ENCODE results near the gene KDM1B. TPM values are rescaled to one million over a fixed set of nuclear protein-coding genes. Genes with fewer than 3 reads are reported as not detected.
A peak's percentile ranks its signal among the peaks of the same experiment; 100 is the strongest.

The KDM1B gene, protein sequence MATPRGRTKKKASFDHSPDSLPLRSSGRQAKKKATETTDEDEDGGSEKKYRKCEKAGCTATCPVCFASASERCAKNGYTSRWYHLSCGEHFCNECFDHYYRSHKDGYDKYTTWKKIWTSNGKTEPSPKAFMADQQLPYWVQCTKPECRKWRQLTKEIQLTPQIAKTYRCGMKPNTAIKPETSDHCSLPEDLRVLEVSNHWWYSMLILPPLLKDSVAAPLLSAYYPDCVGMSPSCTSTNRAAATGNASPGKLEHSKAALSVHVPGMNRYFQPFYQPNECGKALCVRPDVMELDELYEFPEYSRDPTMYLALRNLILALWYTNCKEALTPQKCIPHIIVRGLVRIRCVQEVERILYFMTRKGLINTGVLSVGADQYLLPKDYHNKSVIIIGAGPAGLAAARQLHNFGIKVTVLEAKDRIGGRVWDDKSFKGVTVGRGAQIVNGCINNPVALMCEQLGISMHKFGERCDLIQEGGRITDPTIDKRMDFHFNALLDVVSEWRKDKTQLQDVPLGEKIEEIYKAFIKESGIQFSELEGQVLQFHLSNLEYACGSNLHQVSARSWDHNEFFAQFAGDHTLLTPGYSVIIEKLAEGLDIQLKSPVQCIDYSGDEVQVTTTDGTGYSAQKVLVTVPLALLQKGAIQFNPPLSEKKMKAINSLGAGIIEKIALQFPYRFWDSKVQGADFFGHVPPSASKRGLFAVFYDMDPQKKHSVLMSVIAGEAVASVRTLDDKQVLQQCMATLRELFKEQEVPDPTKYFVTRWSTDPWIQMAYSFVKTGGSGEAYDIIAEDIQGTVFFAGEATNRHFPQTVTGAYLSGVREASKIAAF
- total RNA-seq = 10 to 100 TPM; 36.2 to 40.7 TPM
- 10 to 100 TPM; 29.2 to 31.4 TPM for polyA plus RNA-seq (ENCODE audit: insufficient read length in 2 of 2)
- long read RNA-seq, donor 1, partial matches to known transcripts = 8 of 8 reads
- long read RNA-seq, donor 1, other reads (novel, unspliced or antisense) = 0 of 8 reads
- long read RNA-seq, donor 2 = 0 reads
- long read RNA-seq, donor 3 = 0 reads
- long read RNA-seq, donor 4 = 0 reads

DNA sequence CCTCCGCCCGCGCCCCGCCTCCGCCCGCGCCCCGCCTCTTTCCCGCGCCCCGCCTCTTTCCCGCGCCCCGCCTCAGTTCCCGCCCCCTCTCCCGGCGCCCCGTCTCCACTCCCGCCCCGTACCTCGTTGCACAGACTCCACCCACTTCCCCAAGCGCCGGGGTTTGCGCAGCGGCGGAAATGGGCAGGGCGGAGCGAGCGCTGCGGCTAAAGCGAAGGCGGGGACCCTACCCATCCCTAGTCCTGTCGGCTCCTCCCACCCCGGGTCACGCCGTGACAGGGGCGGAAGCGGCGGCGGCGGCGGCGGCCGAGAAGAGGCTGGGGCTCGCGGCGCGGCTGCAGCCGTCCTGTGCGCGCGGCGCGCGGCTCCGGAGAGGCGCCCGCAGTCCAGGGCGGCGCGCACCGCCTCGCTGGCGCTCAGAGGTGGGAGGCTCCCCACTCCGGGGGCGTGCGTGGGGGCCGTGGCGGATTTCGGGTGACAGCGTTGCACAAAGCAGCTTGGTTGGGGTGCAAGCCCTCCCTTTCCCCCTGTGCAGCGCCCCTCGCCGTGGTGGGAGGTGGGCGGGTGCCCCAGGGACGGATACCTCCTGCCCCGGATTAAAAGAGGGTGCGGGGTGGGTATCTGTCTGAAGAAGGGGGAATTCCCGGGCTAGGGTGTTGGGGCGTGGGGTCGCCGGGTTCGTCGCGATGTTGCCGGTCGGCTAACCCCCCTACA, at the start of gene KDM1B:
Gene KDM1B (plus strand): TSS at position 273 of the 714 bp plus-strand sequence. CDS start 4,474 bp downstream, outside the sequence.
- DNase-seq (ENCODE audit: low read depth in 4 of 6, low spot score in 6 of 6) = peak; percentile 82 to 99 (median 94)

DNA sequence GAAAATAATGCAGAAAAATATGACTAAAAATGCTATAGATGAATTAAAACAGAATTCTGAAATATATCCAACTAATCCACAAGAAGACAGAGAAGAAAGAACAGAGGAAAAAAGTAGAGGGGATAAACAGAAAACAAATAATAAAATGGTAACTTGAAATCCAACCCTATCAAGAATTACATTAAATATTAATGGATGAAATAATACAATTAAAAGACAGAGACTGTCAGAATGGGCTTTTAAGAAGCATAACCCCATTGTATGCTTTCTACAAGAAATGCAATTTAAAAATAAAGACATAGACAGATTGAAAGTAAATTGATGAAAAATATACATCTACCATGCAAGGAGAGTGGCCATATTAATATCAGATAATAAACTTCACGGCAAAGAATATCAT, 48.2 kb upstream of the KDM1B start:
- no peaks in the 10 kb centered on the region for H3K36me3 ChIP-seq (ENCODE audit: control insufficient read depth, insufficient read depth, low read length)
- H3K9me3 ChIP-seq (ENCODE audit: control insufficient read depth, insufficient read depth, low read length) = peaks cover 4% of the 10 kb centered on the region
- DNase-seq (ENCODE audit: low read depth in 4 of 6, low spot score in 6 of 6) = no peak
- H3K27ac ChIP-seq (ENCODE audit: low read depth, low read length) = no peak overlapping the region
- H3K4me3 ChIP-seq (ENCODE audit: low read depth, low read length) = no peak overlapping the region
- no CpG with 5 or more reads among the region's 1 CpG for WGBS (ENCODE audit: insufficient coverage)
- no peaks in the 10 kb centered on the region for H3K27me3 ChIP-seq (ENCODE audit: control insufficient read depth, insufficient read depth, low read length)
- no peaks in the 10 kb centered on the region for H3K4me1 ChIP-seq (ENCODE audit: control insufficient read depth, insufficient read depth, low read length)

More for the DNA sequence above, at the start of gene KDM1B:
- peaks cover 8% of the 10 kb centered on the region for H3K4me1 ChIP-seq (ENCODE audit: control insufficient read depth, insufficient read depth, low read length)
- peaks cover 2% of the 10 kb centered on the region for H3K36me3 ChIP-seq (ENCODE audit: control insufficient read depth, insufficient read depth, low read length)
- no peaks in the 10 kb centered on the region for H3K9me3 ChIP-seq (ENCODE audit: control insufficient read depth, insufficient read depth, low read length)
- WGBS (ENCODE audit: insufficient coverage) = under 1% methylated on average over 71 of the region's 87 CpGs
- no peaks in the 10 kb centered on the region for H3K27me3 ChIP-seq (ENCODE audit: control insufficient read depth, insufficient read depth, low read length)
- H3K27ac ChIP-seq (ENCODE audit: low read depth, low read length) = peak within 1 kb of the TSS; percentile 84
- peak within 1 kb of the TSS; percentile 96 for H3K4me3 ChIP-seq (ENCODE audit: low read depth, low read length)

DNA sequence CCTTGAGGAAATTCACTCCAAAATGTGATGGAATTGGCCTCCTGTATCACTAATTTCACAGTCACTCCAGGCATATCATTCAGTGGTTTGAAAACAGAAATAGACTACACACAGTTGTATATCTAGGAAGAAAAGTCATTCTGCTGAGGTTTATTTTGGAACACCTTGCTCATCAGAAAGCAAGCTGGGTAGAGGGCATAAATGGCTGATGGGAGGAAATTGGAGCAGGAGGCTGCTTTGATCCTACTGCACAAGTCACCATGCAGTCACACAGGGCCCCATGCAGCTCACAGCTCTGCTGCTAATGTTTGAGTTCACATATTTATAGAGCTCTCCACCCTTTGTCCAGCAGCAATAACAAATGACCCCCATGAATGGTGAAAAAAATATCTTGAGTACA, 45.1 kb upstream of the KDM1B start:
- Histone ChIP-seq H3K4me3 (ENCODE audit: low read depth, low read length) (no peak overlapping the region), H3K27me3 (ENCODE audit: control insufficient read depth, insufficient read depth, low read length) (no peaks in the 10 kb centered on the region), H3K9me3 (ENCODE audit: control insufficient read depth, insufficient read depth, low read length) (peaks cover 4% of the 10 kb centered on the region), H3K36me3 (ENCODE audit: control insufficient read depth, insufficient read depth, low read length) (no peaks in the 10 kb centered on the region), H3K4me1 (ENCODE audit: control insufficient read depth, insufficient read depth, low read length) (no peaks in the 10 kb centered on the region), H3K27ac (ENCODE audit: low read depth, low read length) (no peak overlapping the region)
- DNase-seq (ENCODE audit: low read depth in 4 of 6, low spot score in 6 of 6) = peak in 1 of 6 donors; percentile 6

DNA sequence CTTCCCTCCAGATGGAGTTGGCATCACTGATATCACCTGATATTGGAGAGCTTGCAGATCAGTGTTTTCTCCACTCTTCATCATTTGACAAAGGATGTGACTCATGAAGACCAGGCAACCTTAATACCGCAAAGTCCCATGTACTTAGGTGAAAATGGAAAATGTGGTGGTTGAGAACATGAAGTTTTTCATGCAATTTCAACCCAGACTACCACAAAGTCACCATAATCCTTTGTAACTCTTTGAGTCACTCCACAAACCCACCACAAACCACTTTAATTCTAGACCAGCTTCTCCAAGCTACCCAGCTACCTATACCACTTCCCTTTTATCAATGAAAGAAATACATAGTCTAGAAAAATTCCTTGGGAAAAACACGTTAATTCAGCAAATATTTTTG, 39.9 kb upstream of the KDM1B start:
- H3K36me3 ChIP-seq (ENCODE audit: control insufficient read depth, insufficient read depth, low read length) = no peaks in the 10 kb centered on the region
- no peak overlapping the region for H3K27ac ChIP-seq (ENCODE audit: low read depth, low read length)
- no peak for DNase-seq (ENCODE audit: low read depth in 4 of 6, low spot score in 6 of 6)
- H3K27me3 ChIP-seq (ENCODE audit: control insufficient read depth, insufficient read depth, low read length) = no peaks in the 10 kb centered on the region
- WGBS (ENCODE audit: insufficient coverage) = 100% methylated on average over 1 of the region's 2 CpGs
- H3K4me3 ChIP-seq (ENCODE audit: low read depth, low read length) = no peak overlapping the region
- peaks cover 3% of the 10 kb centered on the region for H3K9me3 ChIP-seq (ENCODE audit: control insufficient read depth, insufficient read depth, low read length)
- no peaks in the 10 kb centered on the region for H3K4me1 ChIP-seq (ENCODE audit: control insufficient read depth, insufficient read depth, low read length)

DNA sequence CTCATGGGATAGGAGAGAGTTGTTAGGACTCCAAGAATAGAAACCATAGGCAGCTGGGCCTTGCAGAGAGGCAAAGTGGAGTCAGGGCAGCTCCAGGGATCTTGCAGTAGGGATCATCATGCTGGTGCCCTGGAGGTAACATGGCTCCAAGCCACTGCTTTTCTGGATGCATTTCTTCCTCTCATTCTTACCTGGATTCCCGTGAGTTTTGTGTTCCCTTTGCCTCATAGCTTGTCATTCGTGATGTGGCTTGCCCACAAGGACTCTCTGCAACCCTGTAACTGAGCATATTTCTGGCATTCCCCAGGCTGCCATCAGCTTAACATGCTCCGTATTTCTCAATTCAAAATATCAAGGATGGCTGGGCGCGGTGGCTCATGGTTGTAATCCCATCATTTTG, 38.1 kb upstream of the KDM1B start:
- Histone ChIP-seq H3K27ac (ENCODE audit: low read depth, low read length) (no peak overlapping the region), H3K9me3 (ENCODE audit: control insufficient read depth, insufficient read depth, low read length) (peaks cover 6% of the 10 kb centered on the region), H3K4me1 (ENCODE audit: control insufficient read depth, insufficient read depth, low read length) (peaks cover 6% of the 10 kb centered on the region), H3K27me3 (ENCODE audit: control insufficient read depth, insufficient read depth, low read length) (no peaks in the 10 kb centered on the region), H3K4me3 (ENCODE audit: low read depth, low read length) (no peak overlapping the region), H3K36me3 (ENCODE audit: control insufficient read depth, insufficient read depth, low read length) (no peaks in the 10 kb centered on the region)
- 84% methylated on average over 5 of the region's 5 CpGs for WGBS (ENCODE audit: insufficient coverage)
- DNase-seq (ENCODE audit: low read depth in 4 of 6, low spot score in 6 of 6) = no peak

DNA sequence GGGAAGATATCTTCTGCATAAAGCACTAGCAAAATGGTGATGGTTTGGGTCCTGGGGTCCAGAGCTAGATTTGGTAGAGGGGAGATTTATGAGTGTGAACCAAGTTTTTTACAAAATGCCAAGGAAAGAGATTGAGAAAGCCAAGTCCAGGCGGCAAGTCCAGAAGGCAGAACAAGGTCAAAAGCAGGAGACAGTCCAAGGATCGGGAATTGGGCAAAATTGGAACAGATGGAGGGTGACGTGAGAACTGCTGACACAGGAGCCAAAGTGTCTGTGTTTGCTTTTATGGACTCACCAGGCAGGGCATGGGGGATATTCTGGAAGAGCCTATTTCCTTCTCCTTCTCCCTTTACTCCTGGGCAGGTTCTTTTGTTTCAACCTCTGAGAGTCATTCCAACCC, 36.9 kb upstream of the KDM1B start:
- H3K4me1 ChIP-seq (ENCODE audit: control insufficient read depth, insufficient read depth, low read length) = peaks cover 15% of the 10 kb centered on the region
- peaks cover 6% of the 10 kb centered on the region for H3K9me3 ChIP-seq (ENCODE audit: control insufficient read depth, insufficient read depth, low read length)
- no peak overlapping the region for H3K4me3 ChIP-seq (ENCODE audit: low read depth, low read length)
- no peaks in the 10 kb centered on the region for H3K27me3 ChIP-seq (ENCODE audit: control insufficient read depth, insufficient read depth, low read length)
- DNase-seq (ENCODE audit: low read depth in 4 of 6, low spot score in 6 of 6) = no peak
- 92% methylated on average over 1 of the region's 3 CpGs for WGBS (ENCODE audit: insufficient coverage)
- H3K27ac ChIP-seq (ENCODE audit: low read depth, low read length) = no peak overlapping the region
- no peaks in the 10 kb centered on the region for H3K36me3 ChIP-seq (ENCODE audit: control insufficient read depth, insufficient read depth, low read length)

DNA sequence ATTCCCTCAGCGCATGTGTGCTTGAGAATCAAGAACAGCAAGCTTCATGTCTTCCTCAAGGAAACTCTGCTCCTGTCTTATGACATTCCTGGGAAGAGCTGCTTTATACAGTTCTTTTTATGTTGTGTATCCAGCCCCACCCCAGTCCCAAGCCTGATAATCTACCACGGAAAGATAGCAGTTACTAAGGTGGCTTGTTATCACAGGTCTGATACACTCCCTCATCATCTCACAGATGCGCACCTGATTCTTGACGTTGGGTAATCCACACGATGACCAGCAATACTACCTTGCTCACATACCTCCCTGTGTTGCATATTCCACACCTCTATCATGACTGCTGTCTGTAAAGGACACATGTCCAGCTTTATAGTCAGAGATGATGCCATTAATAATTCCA, 36.0 kb upstream of the KDM1B start:
- WGBS (ENCODE audit: insufficient coverage) = 79% methylated on average over 2 of the region's 5 CpGs

DNA sequence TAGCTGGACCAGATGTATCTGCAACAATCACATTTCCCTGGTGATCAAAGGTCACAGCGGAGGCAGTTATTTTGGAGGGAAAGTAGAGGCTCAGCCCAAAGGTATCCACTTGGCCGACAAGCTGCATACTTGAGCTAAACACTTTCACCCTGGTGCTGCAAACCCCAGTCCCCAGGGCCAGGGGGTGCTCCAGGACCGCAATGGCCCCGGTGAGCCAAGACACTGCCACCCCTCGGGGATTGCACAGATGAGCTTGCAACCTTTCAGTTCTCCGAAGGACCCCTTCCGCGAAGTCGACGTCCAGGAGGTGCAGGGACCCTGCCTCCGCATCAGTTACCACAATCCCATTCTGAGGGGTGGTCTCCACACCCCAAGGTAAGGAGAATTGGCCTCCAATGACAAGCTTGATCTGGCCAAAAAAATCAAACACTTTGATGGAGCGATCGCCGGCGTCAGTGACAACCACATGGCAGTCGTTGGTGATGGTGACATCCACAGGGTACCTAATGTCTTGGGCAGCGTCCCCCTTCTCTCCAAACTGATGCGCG, 33.6 kb upstream of the KDM1B start:
- Histone ChIP-seq H3K27me3 (ENCODE audit: control insufficient read depth, insufficient read depth, low read length) (no peaks in the 10 kb centered on the region), H3K4me1 (ENCODE audit: control insufficient read depth, insufficient read depth, low read length) (peaks cover 15% of the 10 kb centered on the region), H3K9me3 (ENCODE audit: control insufficient read depth, insufficient read depth, low read length) (peaks cover 6% of the 10 kb centered on the region), H3K36me3 (ENCODE audit: control insufficient read depth, insufficient read depth, low read length) (no peaks in the 10 kb centered on the region), H3K27ac (ENCODE audit: low read depth, low read length) (no peak overlapping the region), H3K4me3 (ENCODE audit: low read depth, low read length) (peak overlapping the region; percentile 37)
- no peak for DNase-seq (ENCODE audit: low read depth in 4 of 6, low spot score in 6 of 6)
- WGBS (ENCODE audit: insufficient coverage) = 38% methylated on average over 18 of the region's 19 CpGs

More for the DNA sequence above, 36.0 kb upstream of the KDM1B start:
- H3K9me3 ChIP-seq (ENCODE audit: control insufficient read depth, insufficient read depth, low read length) = peaks cover 6% of the 10 kb centered on the region
- no peaks in the 10 kb centered on the region for H3K36me3 ChIP-seq (ENCODE audit: control insufficient read depth, insufficient read depth, low read length)
- H3K27ac ChIP-seq (ENCODE audit: low read depth, low read length) = no peak overlapping the region
- peaks cover 15% of the 10 kb centered on the region for H3K4me1 ChIP-seq (ENCODE audit: control insufficient read depth, insufficient read depth, low read length)
- no peaks in the 10 kb centered on the region for H3K27me3 ChIP-seq (ENCODE audit: control insufficient read depth, insufficient read depth, low read length)
- no peak for DNase-seq (ENCODE audit: low read depth in 4 of 6, low spot score in 6 of 6)
- no peak overlapping the region for H3K4me3 ChIP-seq (ENCODE audit: low read depth, low read length)

Data from spinal cord (tissue), 10 donors.